ENCODE data around the gene SERGEF.

SERGEF gene

DNA sequence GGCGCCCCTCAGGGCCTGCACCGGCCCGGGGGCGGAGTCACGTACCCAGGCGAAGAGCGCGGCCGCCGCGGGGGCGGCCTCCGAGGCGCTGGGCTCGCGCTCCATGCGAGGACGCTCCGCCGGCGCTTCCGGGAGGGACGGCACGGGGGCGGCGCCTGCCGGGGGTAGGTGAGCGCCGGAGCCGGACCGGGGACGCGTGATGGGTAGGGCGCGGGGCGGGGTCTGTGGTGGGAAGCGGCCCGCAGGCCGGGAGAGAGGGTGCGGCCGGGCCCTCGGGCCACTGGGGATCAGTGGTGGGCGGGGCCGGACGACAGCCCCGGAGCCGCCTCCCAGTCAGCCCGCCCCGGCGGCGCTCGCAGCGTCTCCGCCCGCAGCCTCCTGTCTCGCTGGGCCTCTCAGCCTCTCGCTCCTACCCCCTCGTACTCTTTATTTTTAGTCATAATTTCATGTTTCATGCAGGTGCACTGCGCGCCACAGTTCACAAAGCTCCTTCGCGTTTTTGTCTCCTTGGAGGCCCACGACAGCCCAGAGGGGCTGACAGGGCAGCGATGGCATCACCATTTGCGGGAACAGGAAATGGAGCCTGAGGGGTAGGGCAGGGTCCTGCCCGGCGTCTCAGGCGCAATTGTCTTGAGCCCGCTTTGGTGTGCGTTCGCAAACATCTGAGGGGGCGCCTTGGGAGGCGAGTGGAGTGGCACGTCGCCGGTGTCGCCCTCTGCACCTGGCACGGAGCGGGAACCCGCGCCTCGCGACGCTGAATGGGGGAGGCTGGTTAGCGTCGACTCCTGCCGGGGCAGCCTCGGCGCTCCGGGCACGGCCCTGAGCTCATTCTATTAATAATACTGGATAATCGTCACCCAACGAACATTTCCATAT is at the start of gene SERGEF:
Gene SERGEF (minus strand): TSS at position 142 of the 876 bp plus-strand sequence. CDS start 37 bp downstream, at position 105.
- peak; percentile 77 for DNase-seq

DNA sequence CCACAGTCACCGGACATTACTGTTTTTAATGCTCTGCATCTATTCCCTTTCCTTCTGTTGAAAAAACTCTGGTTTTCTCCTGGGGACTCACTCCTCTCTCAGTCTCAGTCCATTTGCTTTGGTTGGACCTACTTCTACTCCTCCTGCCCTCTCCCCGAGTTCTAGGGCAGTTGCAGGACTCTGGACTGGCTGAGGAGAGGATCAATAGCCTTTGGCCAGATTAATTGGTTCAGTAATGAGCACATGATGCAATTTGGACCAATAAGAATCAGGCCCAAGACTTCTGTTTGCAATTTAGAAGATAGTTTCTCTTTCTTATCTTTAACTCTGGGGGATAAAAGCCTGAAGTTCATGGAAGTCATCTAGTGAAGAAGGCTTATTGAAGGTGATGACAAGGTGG is 48.5 kb upstream of the SERGEF start:
- no peak for DNase-seq

DNA sequence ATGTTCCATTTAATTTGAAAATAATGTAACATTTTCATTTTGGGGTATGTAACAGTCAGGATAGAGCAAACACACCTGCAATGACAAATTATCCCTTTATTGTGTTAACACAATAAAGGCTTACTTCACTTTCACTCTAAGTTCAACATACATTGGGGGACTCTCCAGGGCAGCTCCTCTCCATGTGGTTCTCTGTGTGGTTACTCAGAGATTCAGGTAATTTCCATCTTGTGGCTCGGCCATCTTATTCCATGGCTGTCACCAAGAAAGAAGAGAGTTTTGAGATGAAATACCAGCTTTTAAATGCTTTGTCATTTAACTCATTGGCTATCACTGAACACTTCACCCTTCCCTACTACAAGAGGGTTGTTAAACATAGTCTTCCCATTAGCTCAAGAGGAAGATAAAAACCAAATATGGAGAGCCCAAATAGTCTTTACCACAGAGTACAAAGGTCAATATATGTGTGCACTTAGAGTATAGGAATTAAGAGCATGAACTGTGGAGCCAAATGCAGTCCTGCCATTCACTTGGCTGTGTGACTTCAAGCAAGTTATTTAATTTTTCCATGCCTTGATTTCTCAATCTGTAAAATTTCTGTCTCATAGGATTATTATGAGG is 43.8 kb upstream of the SERGEF start:
- no peak for DNase-seq

DNA sequence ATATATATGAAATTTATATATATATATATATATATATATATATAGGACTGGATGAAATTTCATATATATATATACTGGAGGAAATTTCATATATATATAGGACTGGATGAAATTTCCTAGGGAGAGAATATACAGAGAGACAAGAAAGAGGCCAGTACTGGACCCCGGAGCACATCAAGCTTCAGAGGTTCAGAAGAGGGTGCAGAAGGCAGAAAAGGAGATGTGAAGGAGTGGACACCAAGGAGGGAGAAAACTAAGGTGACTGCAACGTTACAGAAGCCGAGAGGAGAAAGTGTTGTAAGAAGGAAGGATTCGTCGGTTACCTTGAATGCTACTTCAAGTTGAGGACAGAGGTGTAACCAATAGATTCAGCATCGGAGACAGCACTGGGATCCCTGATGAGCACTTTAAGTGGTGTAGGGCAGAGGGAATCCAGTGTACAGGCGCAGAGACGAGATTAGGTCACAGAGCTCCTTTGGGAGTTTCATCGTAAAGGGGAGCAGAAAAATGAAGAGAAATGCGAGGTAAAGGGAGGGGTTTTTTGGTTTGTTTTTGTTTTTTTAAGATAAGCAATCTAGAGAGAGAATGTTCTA is 41.8 kb upstream of the SERGEF start:
- DNase-seq, result no peak

DNA sequence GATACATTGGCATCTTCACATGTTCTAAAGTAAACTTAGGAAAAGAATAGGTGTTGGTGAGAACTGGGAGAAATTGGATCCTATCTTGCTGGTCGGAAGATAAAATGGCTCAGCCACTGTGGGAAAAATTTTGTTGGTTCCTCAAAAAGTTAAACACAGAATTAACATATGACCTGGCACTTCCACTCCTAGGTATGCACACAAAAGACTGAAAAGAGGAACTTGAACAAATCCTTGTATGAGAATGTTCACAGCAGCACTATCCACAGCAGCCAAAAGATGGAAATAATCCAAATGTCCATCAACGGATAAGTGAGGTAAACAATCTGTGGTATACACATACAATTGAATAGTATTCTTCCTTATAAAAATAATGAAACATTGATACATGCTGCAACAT is 38.0 kb upstream of the SERGEF start:
- no peak for DNase-seq

DNA sequence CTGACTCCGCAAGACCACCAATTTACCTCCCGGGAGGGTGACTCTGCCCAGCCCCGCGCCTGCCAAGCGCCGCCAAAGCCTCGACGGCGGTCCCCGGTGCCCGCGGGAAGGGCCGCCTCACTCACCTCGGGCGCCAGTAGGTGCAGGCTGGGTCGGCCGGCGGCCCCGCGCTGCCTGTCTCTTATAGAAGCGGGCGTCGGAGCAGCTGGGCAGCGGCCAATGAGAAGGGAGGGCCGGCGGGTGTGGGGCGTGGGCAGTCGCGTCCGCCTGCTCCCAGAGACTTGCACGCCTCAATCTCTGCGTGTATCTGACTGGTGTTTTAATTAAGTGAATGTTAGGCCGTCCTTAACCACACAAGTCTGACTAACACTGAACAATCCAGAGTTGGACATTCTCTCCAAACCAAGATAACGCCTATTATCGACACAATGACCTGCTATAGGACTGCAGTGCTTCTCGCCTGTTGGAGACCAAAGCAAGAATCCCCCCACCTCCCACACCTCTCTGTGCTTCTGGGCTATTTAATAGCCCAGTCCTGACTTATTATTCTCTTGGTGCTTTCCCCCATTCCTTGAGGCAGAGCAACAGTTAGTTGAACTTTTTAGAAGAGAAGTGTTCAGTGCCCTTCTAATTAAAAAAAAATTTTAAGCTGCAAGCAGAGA is 33.4 kb upstream of the SERGEF start, which contains the start of gene TPH1:
Gene TPH1 (minus strand): TSS at position 154 of the 662 bp plus-strand sequence. CDS start 5,507 bp downstream, outside the sequence.
- DNase-seq, result no peak

DNA sequence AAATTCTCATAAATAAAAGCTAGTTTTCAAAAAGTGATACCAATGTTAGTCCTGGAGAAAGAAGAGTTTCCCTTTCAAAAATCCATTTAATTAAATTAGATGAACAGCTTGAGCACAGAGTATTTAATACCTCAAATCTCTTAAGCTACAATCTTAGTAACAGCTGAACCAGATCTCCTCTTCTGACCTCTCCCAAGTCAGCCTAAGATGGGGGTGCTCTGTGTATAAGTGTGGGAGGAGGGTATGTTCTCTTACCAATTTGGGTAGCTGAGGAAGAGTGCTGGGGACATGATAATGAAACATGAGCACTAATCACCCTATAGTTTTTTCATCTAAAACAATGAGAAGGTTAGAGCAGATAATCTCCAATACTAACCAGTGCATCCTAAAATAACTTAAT is 23.6 kb upstream of the SERGEF start:
- no peak for DNase-seq

DNA sequence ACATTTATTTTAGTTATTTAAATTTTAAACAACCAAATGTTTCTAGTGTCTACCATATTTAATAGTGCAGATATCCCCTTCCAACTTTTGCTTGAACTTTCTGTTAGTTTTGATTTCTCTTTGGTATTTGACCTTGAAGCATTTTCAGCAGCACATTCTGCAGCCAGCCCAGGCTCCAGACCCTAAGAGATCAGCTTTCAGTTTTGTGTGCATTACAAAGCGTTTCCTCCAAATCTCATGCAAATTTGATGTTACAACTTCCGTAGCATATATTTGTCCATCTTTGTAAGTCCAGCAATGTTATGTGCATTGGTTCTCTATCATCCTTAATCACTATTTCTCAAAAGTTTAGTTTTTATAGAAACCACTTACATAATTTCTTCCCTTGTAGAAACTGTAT is 14.6 kb upstream of the SERGEF start:
- no peak for DNase-seq

DNA sequence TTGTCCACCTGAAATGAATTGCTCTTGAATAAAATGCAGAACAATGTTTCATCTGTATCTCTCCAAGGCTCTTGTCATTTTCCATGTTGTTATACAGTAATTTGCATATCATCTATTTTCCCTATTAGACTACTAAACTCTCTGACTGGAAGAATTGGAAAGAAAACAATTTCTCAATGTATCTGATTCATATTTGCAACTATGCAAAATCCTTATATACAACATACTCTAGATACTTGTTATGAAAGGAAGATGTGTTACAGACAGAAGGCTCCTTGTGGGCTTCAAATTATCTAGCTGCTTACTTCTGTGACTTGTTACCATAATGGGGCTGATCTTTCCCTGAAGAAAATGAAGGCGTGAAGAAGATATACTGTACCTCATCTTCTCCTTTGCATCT is 9.6 kb upstream of the SERGEF start:
- DNase-seq, result no peak

DNA sequence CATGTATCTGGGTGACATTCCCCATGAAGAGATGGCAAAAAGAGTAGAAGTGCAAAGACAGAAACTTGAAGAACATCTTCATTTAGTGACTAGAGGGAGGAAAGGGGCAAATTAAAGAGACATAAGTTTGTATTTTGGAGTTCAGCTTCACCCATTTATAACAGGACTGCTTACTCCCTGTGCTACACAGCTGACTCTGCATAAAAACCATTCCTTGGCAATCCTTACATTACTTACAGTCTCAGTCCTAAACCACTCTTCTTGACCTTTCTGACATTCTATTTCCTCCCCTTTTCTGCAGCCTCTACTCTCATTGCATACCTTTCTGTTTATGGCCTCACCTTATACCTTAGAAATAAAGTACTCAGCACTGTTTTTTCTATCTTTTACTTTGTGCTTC is 6.8 kb upstream of the SERGEF start:
- DNase-seq, result no peak

DNA sequence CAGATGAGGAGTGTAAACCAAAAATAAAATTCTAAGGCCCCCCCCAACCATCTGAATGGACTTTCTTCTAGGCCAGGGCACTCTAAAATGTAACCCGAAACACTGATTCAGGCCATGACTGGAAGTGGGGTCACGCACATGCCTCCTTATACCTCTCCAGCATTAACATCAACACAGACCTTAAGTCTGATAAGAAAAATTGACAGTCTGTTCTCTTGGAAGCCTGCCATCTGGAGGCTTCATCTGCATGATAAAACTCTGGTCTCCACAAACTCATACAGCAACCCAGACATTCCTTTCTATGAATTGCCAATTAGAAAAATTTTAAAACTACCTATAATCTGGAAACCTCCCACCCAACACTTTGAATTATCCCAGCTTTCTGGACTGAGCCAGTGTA is 3.9 kb upstream of the SERGEF start:
- no peak for DNase-seq

DNA sequence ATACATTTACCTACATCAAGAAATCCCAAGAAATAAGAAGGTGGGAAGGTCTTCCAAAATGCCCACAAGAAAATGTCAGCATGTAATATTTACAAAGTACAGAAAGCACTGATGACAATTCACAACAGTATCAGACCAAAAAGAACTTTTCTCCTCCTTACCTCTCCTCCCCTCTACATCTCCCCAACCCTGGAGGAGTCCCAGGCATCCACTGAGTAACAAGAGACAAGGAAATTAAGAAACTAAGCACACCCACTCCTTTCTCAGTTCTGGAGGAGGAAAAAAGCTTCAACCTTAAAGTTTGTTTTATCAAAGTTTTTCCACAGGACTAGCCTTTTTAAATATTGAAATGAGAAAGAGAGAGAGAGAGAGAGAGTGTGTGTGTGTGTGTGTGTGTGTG is 2.0 kb upstream of the SERGEF start:
- no peak for DNase-seq

DNA sequence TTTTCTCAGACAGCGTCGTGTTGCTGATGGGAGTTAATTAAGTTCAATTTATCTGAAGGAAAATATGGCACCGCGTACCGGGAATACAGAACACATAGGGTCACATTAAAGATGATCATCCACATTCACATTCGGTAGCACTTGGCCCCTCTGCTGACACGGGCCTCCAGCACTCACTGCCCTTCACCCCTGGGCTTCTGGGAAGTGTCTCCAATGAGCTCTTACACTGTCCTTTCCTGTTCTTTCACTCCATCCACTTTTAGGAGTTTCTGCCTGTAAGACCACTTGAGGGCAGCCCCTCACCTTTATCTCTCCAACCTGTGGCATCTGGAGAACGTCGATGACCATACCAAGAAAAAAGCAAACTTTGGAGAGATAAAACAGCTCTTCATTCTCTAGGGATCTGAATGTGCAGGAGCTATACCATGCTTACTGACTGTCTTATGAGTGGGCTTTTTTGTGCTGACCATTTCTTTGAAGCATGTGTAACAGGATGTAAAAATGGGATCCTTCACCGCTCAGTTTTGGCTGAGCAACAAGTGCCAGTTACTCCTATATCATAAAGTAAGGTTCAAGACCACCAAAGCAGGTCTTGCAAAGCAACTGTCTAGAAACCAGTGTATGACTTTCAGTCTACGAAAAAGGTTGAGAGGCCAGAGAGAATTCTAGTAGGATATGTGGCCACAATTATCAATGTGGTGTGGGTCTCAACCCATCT is 1.1 kb upstream of the SERGEF start:
- DNase-seq, result no peak

DNA sequence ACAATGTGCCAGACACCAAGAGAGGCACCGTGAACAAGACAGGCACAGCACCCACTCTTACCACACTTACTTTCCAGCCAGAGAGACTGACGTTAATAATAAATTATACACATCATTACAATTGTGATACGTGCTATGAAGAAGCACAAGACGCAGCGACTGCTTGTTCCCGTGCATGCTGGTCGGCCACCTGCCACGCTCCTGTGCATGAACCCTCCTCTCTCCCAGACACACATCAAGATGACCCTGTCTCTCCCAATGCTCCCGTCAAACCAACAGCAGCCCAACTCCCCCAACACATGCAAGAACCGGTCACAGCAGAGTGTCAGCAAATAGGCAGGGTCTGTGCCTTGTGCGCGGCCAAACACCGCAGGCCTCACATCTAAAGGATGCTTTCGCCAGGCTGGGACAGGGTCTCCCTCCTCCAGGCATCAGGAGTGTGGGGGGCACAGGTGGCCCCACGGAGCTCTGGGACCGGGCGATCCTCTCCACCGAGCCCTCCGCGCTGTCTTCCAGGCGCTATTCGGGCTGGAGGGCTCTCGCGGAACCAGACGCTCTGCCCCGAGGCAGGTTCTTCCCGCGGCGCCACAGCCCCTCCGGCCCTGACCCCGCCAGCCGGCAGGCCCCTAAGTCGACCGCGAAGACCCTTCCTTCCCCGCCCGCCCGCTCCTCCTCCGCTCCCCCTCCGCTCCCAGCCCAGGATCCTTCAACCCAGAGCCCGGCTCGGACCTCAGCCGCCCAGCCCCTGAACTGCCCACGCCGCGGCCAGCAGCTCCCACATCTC is 533 bp downstream of the SERGEF start:
- no peak for DNase-seq

DNA sequence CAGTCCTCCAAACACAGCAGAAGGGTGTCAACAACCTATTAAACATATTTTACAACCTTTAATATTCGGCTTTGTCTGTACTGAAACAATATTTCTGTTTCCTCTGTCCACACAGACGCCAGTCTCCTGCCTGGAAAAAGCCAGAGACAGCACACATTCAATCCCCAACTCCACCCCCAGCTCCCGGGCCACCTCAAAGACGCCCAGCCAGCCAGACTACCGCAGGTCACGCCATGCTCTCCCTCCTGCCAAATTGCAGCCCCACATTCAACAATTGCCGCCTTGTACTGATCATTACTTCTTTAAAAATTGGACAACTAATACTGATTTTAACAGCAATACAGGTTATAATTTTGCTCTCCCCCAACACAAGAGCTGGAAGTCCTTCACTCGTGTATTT is 1.2 kb downstream of the SERGEF start:
- DNase-seq, result no peak

DNA sequence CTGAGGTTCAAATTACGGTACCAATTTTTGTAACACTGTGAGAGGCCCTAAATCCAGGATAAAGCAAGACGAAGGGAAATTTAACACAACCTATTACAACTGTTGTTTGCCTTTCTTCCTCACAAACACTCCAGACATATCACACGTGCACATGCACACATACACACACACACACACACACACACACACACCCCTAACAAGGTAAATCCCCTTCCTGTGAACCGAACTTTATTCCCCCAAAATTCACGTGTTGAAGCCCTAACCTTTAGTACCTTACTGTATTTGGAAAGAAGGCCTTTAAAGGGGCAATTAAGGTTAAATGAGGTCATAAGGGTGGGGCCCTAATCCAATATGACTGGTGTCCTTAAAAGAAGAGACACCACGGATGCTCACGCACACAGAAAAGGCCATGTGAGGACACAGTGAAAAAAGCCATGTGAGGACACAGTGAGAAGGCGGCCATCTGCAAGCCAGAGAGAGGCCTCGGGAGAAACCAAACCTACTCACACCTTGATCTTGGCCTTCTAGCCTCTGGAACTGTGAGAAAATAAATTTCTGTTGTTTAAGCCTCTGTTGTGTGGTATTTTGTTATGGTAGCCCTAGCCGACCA is 1.8 kb downstream of the SERGEF start:
- DNase-seq, result no peak

DNA sequence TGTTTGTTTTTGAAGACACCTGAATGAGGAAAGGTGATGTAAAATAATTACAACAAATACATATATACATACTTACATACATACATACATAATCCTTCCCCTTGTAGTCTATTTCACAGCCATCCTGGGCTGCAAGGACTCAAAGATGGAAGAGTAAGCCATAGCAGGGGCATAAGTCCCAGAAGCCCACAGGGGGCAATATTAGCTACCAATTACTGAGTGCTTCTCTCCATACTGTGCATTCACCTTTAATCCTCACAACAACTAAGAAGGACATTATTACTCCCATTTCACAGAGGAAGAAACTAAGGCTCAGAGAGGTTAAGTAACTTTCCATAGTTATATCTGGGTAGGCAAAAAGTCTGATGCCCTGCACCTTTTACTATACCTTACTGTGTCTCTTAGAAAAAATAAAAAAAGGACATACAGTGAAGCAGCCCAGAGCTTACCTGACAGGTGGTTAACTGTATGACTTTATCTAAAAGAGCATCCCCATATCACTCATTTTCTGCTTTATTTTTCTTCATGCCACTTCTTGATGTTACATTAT is 2.7 kb downstream of the SERGEF start:
- DNase-seq, result no peak

DNA sequence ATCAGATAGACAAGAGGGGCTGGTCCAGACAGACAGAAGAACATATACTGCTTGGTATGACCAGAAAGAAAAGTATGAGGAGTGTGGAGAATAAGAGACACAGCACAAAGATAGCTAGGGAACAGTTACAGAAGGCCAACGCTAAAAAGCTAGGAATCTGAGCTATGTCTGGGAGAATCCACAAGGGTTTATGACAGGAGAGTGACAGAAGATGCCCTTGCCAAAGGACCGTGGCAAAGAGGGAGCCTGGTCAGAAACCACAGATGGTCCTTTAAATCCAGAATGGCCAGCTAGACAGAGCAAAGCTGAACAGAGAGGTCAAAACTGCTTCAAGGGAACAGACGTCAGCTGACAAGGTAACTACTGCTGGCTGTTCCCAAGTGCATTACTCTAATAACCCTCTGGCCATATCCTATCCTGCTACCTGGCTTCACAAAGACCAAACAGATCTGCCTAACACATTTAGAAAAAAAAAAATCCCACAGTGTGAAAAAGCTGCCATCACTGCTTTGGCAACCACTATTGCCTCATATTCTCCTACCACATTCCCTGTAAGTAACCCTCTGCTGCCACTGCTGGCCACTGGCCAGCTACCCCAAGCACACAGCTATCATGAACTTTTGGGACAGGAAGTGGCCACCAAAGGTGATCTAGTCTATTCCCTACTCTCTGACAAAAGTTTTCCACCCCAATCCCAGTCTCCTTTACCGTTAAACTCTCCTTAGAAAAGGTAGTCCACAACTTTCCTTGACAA is 7.3 kb downstream of the SERGEF start:
- no peak for DNase-seq

DNA sequence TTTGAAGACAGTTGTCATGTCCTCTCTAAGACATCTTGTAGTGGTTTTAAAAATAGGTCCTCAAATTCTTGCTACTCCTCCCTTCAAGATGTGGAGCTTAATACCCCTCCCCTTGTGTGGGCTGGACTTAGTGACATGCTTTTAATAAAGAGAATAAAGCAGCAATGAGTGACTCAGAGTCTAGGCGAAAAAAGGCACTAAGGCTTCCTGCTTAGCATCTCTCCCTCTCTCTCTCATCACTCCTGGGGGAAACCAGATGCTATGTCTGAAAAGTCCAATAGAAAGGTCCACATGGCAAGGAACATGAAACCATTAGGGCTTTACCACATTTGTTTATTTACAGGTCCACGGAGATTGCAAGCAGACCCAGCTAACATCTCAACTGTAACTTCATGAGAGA is 11.7 kb downstream of the SERGEF start:
- no peak for DNase-seq

DNA sequence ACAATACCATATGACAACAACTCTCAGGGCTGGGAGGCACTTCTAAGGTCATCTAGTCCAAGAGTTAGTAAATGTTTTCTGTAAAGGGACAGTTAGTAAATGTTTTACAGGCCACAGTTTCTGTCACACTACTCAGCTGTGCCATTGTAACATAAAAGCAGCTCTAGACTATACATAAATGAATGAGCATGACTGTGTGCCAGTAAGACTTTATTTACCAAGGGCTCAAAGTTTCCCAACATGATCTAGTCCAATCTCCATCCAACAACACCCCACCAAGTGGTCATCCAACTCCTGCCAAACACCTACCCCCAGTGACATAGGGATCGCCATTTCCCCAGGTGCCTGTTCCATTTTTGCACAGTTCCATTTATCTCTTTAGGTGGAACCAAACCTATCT is 12.1 kb downstream of the SERGEF start:
- no peak for DNase-seq

Data from NCI-H446 treated with DMSO at 0.1 percent for 48 hours (cell line).